TTC549 (cell line): ENCODE results near the gene TYR.
"Not testable (repeated sequence)": the region's sequence is repeated elsewhere in the genome, so short reads cannot be mapped to it uniquely, and the experiment has no call there.

Source experiments
- FAIRE-seq: peaks from 2 replicates; lab custom pipeline; 2012; peaks lifted over from hg19 to GRCh38; lab: Jason Lieb, UNC

TYR gene

GRCh38 chr11:89177691-89178231, at the start of gene TYR:
TSS of gene TYR (plus strand) at chr11:89177875. CDS start at chr11:89177954, 79 bp downstream.
- no peak for FAIRE-seq

- no peak for FAIRE-seq
Observed at GRCh38 chr11:89136606-89137005, 41.1 kb upstream of the TYR start.

- no peak for FAIRE-seq
Observed at GRCh38 chr11:89147229-89147628, 30.4 kb upstream of the TYR start.

GRCh38 chr11:89159974-89160373, 17.7 kb upstream of the TYR start:
- FAIRE-seq: no peak

GRCh38 chr11:89161949-89162348, 15.7 kb upstream of the TYR start:
- no peak for FAIRE-seq

- no peak for FAIRE-seq
Observed at GRCh38 chr11:89163686-89164085, 14.0 kb upstream of the TYR start.

GRCh38 chr11:89168396-89168795, 9.3 kb upstream of the TYR start:
- FAIRE-seq: no peak

GRCh38 chr11:89175796-89176195, 1.9 kb upstream of the TYR start:
- no peak for FAIRE-seq

GRCh38 chr11:89176938-89177337, 737 bp upstream of the TYR start:
- FAIRE-seq: no peak

- no peak for FAIRE-seq
Observed at GRCh38 chr11:89181111-89181510, 3.4 kb downstream of the TYR start.

GRCh38 chr11:89182773-89183518, 5.3 kb downstream of the TYR start:
- no peak for FAIRE-seq

- FAIRE-seq: no peak
Observed at GRCh38 chr11:89184021-89184420, 6.3 kb downstream of the TYR start.

- FAIRE-seq: no peak
Observed at GRCh38 chr11:89189776-89190175, 12.1 kb downstream of the TYR start.

GRCh38 chr11:89201138-89201537, 23.5 kb downstream of the TYR start:
- FAIRE-seq: no peak

GRCh38 chr11:89203814-89204213, 26.1 kb downstream of the TYR start:
- FAIRE-seq: no peak

GRCh38 chr11:89205378-89205777, 27.7 kb downstream of the TYR start:
- FAIRE-seq: no peak

GRCh38 chr11:89220684-89221339, 43.1 kb downstream of the TYR start:
- no peak for FAIRE-seq

- no peak for FAIRE-seq
Observed at GRCh38 chr11:89235083-89235482, 57.4 kb downstream of the TYR start.

GRCh38 chr11:89235976-89236375, 58.3 kb downstream of the TYR start:
- no peak for FAIRE-seq

GRCh38 chr11:89247007-89247406, 69.3 kb downstream of the TYR start:
- not testable (repeated sequence) for FAIRE-seq

- FAIRE-seq: no peak
Observed at GRCh38 chr11:89249196-89249595, 71.5 kb downstream of the TYR start.

- FAIRE-seq: not testable (repeated sequence)
Observed at GRCh38 chr11:89261483-89261882, 83.8 kb downstream of the TYR start.

- FAIRE-seq: no peak
Observed at GRCh38 chr11:89267660-89268302, 90.1 kb downstream of the TYR start.
